Activated CD4-positive, alpha-beta T cell treated with anti-CD3 and anti-CD28 coated beads for 36 hours (primary cell): ENCODE data around the gene PWWP2B. TPM values are rescaled to one million over a fixed set of nuclear protein-coding genes. Genes with fewer than 3 reads are reported as not detected.

Source experiments
- ATAC-seq: fragments of 200-7000 bp; cut with Tn5 transposase; one replicate; pipeline ENCODE4 v1.10.0; 2021; ENCODE audit warnings: mild to moderate bottlenecking, moderate library complexity
- CTCF ChIA-PET: fragments of 350-600 bp; sonication (Branson Sonifier 250); formaldehyde crosslinking; loops from one replicate; lab custom pipeline; 2021; ENCODE audit warnings: antibody characterized with exemption; lab: Charles Lee
- POLR2A ChIA-PET: fragments of 350-600 bp; sonication (Branson Sonifier 250); formaldehyde crosslinking; loops from one replicate; lab custom pipeline; 2021; ENCODE audit warnings: antibody characterized with exemption, inconsistent platforms; lab: Charles Lee
- DNase-seq: peaks from one replicate; pipeline ENCODE4 v3.0.0-alpha.2; 2020
- H3K27ac Mint-ChIP-seq: one replicate; pipeline ENCODE4 v1.8.0; 2021; ENCODE audit warnings: mixed read lengths
- H3K27me3 Mint-ChIP-seq: one replicate; pipeline ENCODE4 v1.8.0; 2021; ENCODE audit warnings: mixed read lengths
- H3K36me3 Mint-ChIP-seq: one replicate; pipeline ENCODE4 v1.8.0; 2021; ENCODE audit warnings: low read depth, mixed read lengths
- H3K4me1 Mint-ChIP-seq: one replicate; pipeline ENCODE4 v1.8.0; 2021; ENCODE audit warnings: mixed read lengths
- H3K4me3 Mint-ChIP-seq: one replicate; pipeline ENCODE4 v1.8.0; 2021; ENCODE audit warnings: mild to moderate bottlenecking, moderate library complexity, mixed read lengths
- H3K9me3 Mint-ChIP-seq: one replicate; pipeline ENCODE4 v1.8.0; 2021; ENCODE audit warnings: low read depth, mixed read lengths
- intact Hi-C, 2 experiments: fragments of 100-400 bp; cut with DNase I in 1 of 2; cut with micrococcal nuclease in 1 of 2; formaldehyde crosslinking; loops; one replicate each; pipeline versions ENCODE4 v1.14.2 to v1.15.1; 2022 to 2024; cut with DNase I, micrococcal nuclease
- total RNA-seq, 2 experiments: library from RNA; stranded (reverse); gene quantifications; one replicate each; pipeline ENCODE4 v1.2.3, GENCODE V29; 2021

PWWP2B gene
- total RNA-seq, 2 experiments from 2014 or later, result 2.4 to 2.9 TPM

- Mint-ChIP-seq H3K36me3 (no peaks in the 10 kb centered on the region), H3K27ac (no peak overlapping the region), H3K4me1 (peaks cover 13% of the 10 kb centered on the region), H3K4me3 (no peak overlapping the region), H3K27me3 (no peaks in the 10 kb centered on the region), H3K9me3 (no peaks in the 10 kb centered on the region)
- DNase-seq, result peak; percentile 78
- POLR2A ChIA-PET, result no interaction called here
- intact Hi-C loops, result loop anchor here in 1 of 2 experiments (1.0 to 2.0 kb wide), 4 partner anchors 51 to 140 kb away; partner anchors contain the start of genes INPP5A and LRRC27
- ATAC-seq, result peak; percentile 75
- CTCF ChIA-PET, result no interaction called here
Observed at GRCh38 chr10:132396494-132397035, 435 bp upstream of the PWWP2B start.

GRCh38 chr10:132397671-132398565 lies 918 bp downstream of the PWWP2B start:
- intact Hi-C loops, result loop anchor here in 1 of 2 experiments (1.0 to 2.0 kb wide), 3 partner anchors 49 to 139 kb away; partner anchors contain the start of genes INPP5A and LRRC27
- CTCF ChIA-PET, result interaction anchor here (1.3 kb wide), 1 partner anchor 53 kb away, joined by 3 read pairs; no protein-coding TSS in a partner anchor
- POLR2A ChIA-PET, result interaction anchor here (0.5 to 0.8 kb wide), 3 partner anchors 11 to 222 kb away, joined by 3 to 4 read pairs (median 3); no protein-coding TSS in a partner anchor
- Mint-ChIP-seq H3K27ac (peak overlapping the region; percentile 76), H3K27me3 (no peaks in the 10 kb centered on the region), H3K4me1 (peaks cover 13% of the 10 kb centered on the region), H3K9me3 (no peaks in the 10 kb centered on the region), H3K4me3 (peak overlapping the region; percentile 74), H3K36me3 (no peaks in the 10 kb centered on the region)
- ATAC-seq, result peak; percentile 44
- DNase-seq, result peak; percentile 70

GRCh38 chr10:132398566-132398991 lies 1.6 kb downstream of the PWWP2B start:
- H3K4me3 Mint-ChIP-seq, result no peak overlapping the region
- no peaks in the 10 kb centered on the region for H3K9me3 Mint-ChIP-seq
- intact Hi-C loops, result no loop called here
- ATAC-seq (no peak), DNase-seq (no peak)
- H3K4me1 Mint-ChIP-seq, result peaks cover 13% of the 10 kb centered on the region
- no peaks in the 10 kb centered on the region for H3K27me3 Mint-ChIP-seq
- CTCF ChIA-PET, result interaction anchor here (1.3 kb wide), 1 partner anchor 53 kb away, joined by 3 read pairs; no protein-coding TSS in a partner anchor
- POLR2A ChIA-PET, result no interaction called here
- H3K36me3 Mint-ChIP-seq, result no peaks in the 10 kb centered on the region
- no peak overlapping the region for H3K27ac Mint-ChIP-seq

GRCh38 chr10:132399117-132400035 lies 2.4 kb downstream of the PWWP2B start:
- Mint-ChIP-seq H3K27ac (no peak overlapping the region), H3K36me3 (peaks cover 2% of the 10 kb centered on the region), H3K9me3 (no peaks in the 10 kb centered on the region), H3K4me1 (peaks cover 13% of the 10 kb centered on the region), H3K4me3 (no peak overlapping the region), H3K27me3 (no peaks in the 10 kb centered on the region)
- DNase-seq (no peak), ATAC-seq (no peak)
- ChIA-PET POLR2A (no interaction called here), CTCF (no interaction called here)
- intact Hi-C loops, result no loop called here

- ATAC-seq (no peak), DNase-seq (no peak)
- Mint-ChIP-seq H3K4me3 (no peak overlapping the region), H3K4me1 (peaks cover 13% of the 10 kb centered on the region), H3K36me3 (peaks cover 3% of the 10 kb centered on the region), H3K27ac (no peak overlapping the region), H3K27me3 (no peaks in the 10 kb centered on the region), H3K9me3 (no peaks in the 10 kb centered on the region)
- ChIA-PET CTCF (no interaction called here), POLR2A (no interaction called here)
- intact Hi-C loops, result no loop called here
Observed at GRCh38 chr10:132400041-132400546, 3.1 kb downstream of the PWWP2B start.

- Mint-ChIP-seq H3K36me3 (peaks cover 4% of the 10 kb centered on the region), H3K4me1 (peaks cover 13% of the 10 kb centered on the region), H3K4me3 (no peak overlapping the region), H3K27ac (no peak overlapping the region), H3K9me3 (no peaks in the 10 kb centered on the region), H3K27me3 (no peaks in the 10 kb centered on the region)
- intact Hi-C loops, result no loop called here
- no peak for DNase-seq
- no peak for ATAC-seq
- POLR2A ChIA-PET, result no interaction called here
- CTCF ChIA-PET, result no interaction called here
Observed at GRCh38 chr10:132400547-132401151, 3.6 kb downstream of the PWWP2B start.

GRCh38 chr10:132401401-132402118 lies 4.6 kb downstream of the PWWP2B start:
- no peaks in the 10 kb centered on the region for H3K9me3 Mint-ChIP-seq
- POLR2A ChIA-PET, result no interaction called here
- H3K36me3 Mint-ChIP-seq, result peaks cover 8% of the 10 kb centered on the region
- H3K4me3 Mint-ChIP-seq, result no peak overlapping the region
- DNase-seq, result no peak
- CTCF ChIA-PET, result interaction anchor here (1.0 kb wide), 1 partner anchor 22 kb away, joined by 3 read pairs; no protein-coding TSS in a partner anchor
- H3K27me3 Mint-ChIP-seq, result no peaks in the 10 kb centered on the region
- H3K4me1 Mint-ChIP-seq, result peaks cover 13% of the 10 kb centered on the region
- intact Hi-C loops, result no loop called here
- ATAC-seq, result no peak
- H3K27ac Mint-ChIP-seq, result no peak overlapping the region

- intact Hi-C loops, result no loop called here
- Mint-ChIP-seq H3K27me3 (no peaks in the 10 kb centered on the region), H3K27ac (no peak overlapping the region), H3K4me1 (peaks cover 13% of the 10 kb centered on the region), H3K4me3 (no peak overlapping the region), H3K9me3 (no peaks in the 10 kb centered on the region), H3K36me3 (peaks cover 8% of the 10 kb centered on the region)
- no peak for ATAC-seq
- no peak for DNase-seq
- POLR2A ChIA-PET, result no interaction called here
- CTCF ChIA-PET, result interaction anchor here (1.0 kb wide), 1 partner anchor 21 kb away, joined by 3 read pairs; no protein-coding TSS in a partner anchor
Observed at GRCh38 chr10:132402781-132403241, 5.8 kb downstream of the PWWP2B start.

GRCh38 chr10:132403511-132404168 lies 6.6 kb downstream of the PWWP2B start:
- no peaks in the 10 kb centered on the region for H3K27me3 Mint-ChIP-seq
- no peaks in the 10 kb centered on the region for H3K9me3 Mint-ChIP-seq
- peaks cover 11% of the 10 kb centered on the region for H3K4me1 Mint-ChIP-seq
- no peak for DNase-seq
- CTCF ChIA-PET, result no interaction called here
- POLR2A ChIA-PET, result no interaction called here
- no peak overlapping the region for H3K4me3 Mint-ChIP-seq
- no peak for ATAC-seq
- H3K27ac Mint-ChIP-seq, result no peak overlapping the region
- intact Hi-C loops, result no loop called here
- peaks cover 8% of the 10 kb centered on the region for H3K36me3 Mint-ChIP-seq
